Neuronal stem cell (in vitro differentiated cells): ENCODE measurements around the gene CASP9. TPM values are rescaled to one million over a fixed set of nuclear protein-coding genes. Genes with fewer than 3 reads are reported as not detected.

Experiments
- DNase-seq: peaks from one replicate; pipeline ENCODE4 v3.0.0-alpha.2; 2013; ENCODE audit warnings: low spot score
- H2AFZ ChIP-seq: one replicate; pipeline ENCODE4 v1.6.1; 2013; ENCODE audit warnings: mild to moderate bottlenecking, low read length, inconsistent platforms
- H2AK5ac ChIP-seq: 2 replicates; pipeline ENCODE4 v1.6.1; 2013; ENCODE audit warnings: low read depth, mild to moderate bottlenecking, inconsistent platforms, low read length, moderate library complexity, mixed read lengths
- H2BK120ac ChIP-seq: 2 replicates; pipeline ENCODE4 v1.6.1; 2013; ENCODE audit warnings: low read depth, mild to moderate bottlenecking, inconsistent platforms, low read length, moderate library complexity, mixed read lengths
- H2BK12ac ChIP-seq: one replicate; pipeline ENCODE4 v1.6.1; 2013; ENCODE audit warnings: low read length, inconsistent platforms
- H2BK15ac ChIP-seq: 2 replicates; pipeline ENCODE4 v1.6.1; 2013; ENCODE audit warnings: mild to moderate bottlenecking, low read length, inconsistent platforms, mixed read lengths
- H2BK5ac ChIP-seq: one replicate; pipeline ENCODE4 v1.6.1; 2013; ENCODE audit warnings: inconsistent platforms, mild to moderate bottlenecking, low read length, moderate library complexity
- H3K14ac ChIP-seq: one replicate; pipeline ENCODE4 v1.6.1; 2013; ENCODE audit warnings: low read length, inconsistent platforms
- H3K18ac ChIP-seq: 2 replicates; pipeline ENCODE4 v1.6.1; 2013; ENCODE audit warnings: low read length, inconsistent platforms
- H3K23ac ChIP-seq: 2 replicates; pipeline ENCODE4 v1.6.1; 2013; ENCODE audit warnings: low read depth, mild to moderate bottlenecking, mixed read lengths, low read length, inconsistent platforms; ENCODE audit not compliant: poor library complexity
- H3K27ac ChIP-seq: replicated peaks from 3 replicates; pipeline ENCODE4 v1.5.1; 2013; ENCODE audit warnings: low read length, inconsistent platforms
- H3K27me3 ChIP-seq, 3 experiments: 2 replicates each; pipeline ENCODE4 v1.6.1; 2013; ENCODE audit warnings: low read length in 3 of 3, mild to moderate bottlenecking in 2 of 3, inconsistent platforms in 1 of 3, low read depth in 1 of 3, mixed read lengths in 1 of 3, moderate library complexity in 1 of 3; ENCODE audit not compliant: control insufficient read depth in 3 of 3, insufficient read depth in 3 of 3
- H3K36me3 ChIP-seq, 2 donors: replicated peaks in 1 of 2; 2 replicates each; pipeline ENCODE4 v1.6.1; 2013; ENCODE audit warnings: low read length in 2 of 2; ENCODE audit not compliant: control insufficient read depth in 2 of 2, insufficient read depth in 2 of 2
- H3K4ac ChIP-seq: 2 replicates; pipeline ENCODE4 v1.6.1; 2013; ENCODE audit warnings: inconsistent platforms, mild to moderate bottlenecking, low read length, moderate library complexity
- H3K4me1 ChIP-seq, 2 donors: 1 replicate in 1 of 2; 2 replicates in 1 of 2; pipeline ENCODE4 v1.6.1; 2013; ENCODE audit warnings: low read length in 2 of 2, low read depth in 1 of 2; ENCODE audit not compliant: control insufficient read depth in 2 of 2, insufficient read depth in 1 of 2
- H3K4me2 ChIP-seq: one replicate; pipeline ENCODE4 v1.6.1; 2013; ENCODE audit warnings: mild to moderate bottlenecking, low read length, inconsistent platforms; ENCODE audit not compliant: insufficient read depth, poor library complexity, severe bottlenecking
- H3K4me3 ChIP-seq, 2 donors: 2 replicates each; pipeline ENCODE4 v1.5.1; 2013; ENCODE audit warnings: low read length in 2 of 2, mild to moderate bottlenecking in 2 of 2, inconsistent platforms in 1 of 2, moderate library complexity in 1 of 2
- H3K79me1 ChIP-seq: one replicate; pipeline ENCODE4 v1.6.1; 2013; ENCODE audit warnings: low read depth, mild to moderate bottlenecking, inconsistent platforms, low read length, moderate library complexity
- H3K9ac ChIP-seq: one replicate; pipeline ENCODE4 v1.6.1; 2013; ENCODE audit warnings: mild to moderate bottlenecking, low read depth, low read length, inconsistent platforms; ENCODE audit not compliant: poor library complexity
- H3K9me3 ChIP-seq, 2 donors: replicated peaks in 1 of 2; 2 replicates each; pipeline versions ENCODE3 to v1.6.1; 2013; ENCODE audit warnings: low read length in 2 of 2, mild to moderate bottlenecking in 2 of 2, inconsistent platforms in 1 of 2, low read depth in 1 of 2, mixed read lengths in 1 of 2, moderate library complexity in 1 of 2; ENCODE audit not compliant: control insufficient read depth in 2 of 2, insufficient read depth in 1 of 2
- H4K8ac ChIP-seq: one replicate; pipeline ENCODE4 v1.6.1; 2013; ENCODE audit warnings: low read depth, mild to moderate bottlenecking, inconsistent platforms, low read length, moderate library complexity
- H4K91ac ChIP-seq: one replicate; pipeline ENCODE4 v1.6.1; 2013; ENCODE audit warnings: low read length, low read depth, mild to moderate bottlenecking, inconsistent platforms; ENCODE audit not compliant: poor library complexity
- WGBS, 2 donors: extraction: QIAGEN DNeasy Blood & Tissue Kit; methylation state at CpG; one replicate each; pipeline ENCODE4 v1.1.7; 2013; ENCODE audit warnings: missing lambda C conversion rate in 2 of 2, mixed read lengths in 1 of 2; ENCODE audit not compliant: insufficient read length in 2 of 2, insufficient replicate concordance in 1 of 2; ENCODE audit errors: extremely low coverage in 2 of 2; 5-methylcytosine and 5-hydroxymethylcytosine counted together
- small RNA-seq: library from polyadenylated mRNA; stranded (forward); fragments of <200 nt; extraction: miRNeasy Mini kit (QIAGEN cat#:217004); gene quantifications from one replicate; pipeline ENCODE3, GENCODE V24; 2013; ENCODE audit not compliant: insufficient read depth

CASP9 gene

DNA sequence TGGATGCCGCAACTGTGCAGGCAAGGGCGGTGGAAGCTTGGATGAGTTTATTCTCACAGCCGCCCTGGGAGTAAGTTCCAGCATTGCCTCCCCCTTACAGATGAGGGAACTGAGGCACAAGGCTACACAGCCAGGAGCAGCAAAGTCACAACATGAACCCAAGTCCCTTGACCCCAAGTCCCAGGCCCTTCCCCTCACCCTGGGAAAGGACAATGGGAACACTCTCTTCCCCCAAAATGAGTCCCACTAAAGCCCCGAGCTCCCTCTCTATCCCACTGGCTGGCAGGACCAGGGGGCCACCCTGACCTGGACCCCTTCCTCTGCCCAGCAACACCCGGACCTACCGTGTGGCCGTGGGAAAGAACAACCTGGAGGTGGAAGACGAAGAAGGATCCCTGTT is 81.9 kb downstream of the CASP9 start:
- Histone ChIP-seq H2AFZ (no peak overlapping the region), H3K4me2 (no peak overlapping the region), H3K36me3 (no peaks in the 10 kb centered on the region), H4K8ac (no peak overlapping the region), H3K18ac (no peak overlapping the region), H3K79me1 (no peaks in the 10 kb centered on the region), H3K9ac (no peak overlapping the region), H4K91ac (no peak overlapping the region), H3K23ac (peak overlapping the region; percentile 60), H2AK5ac (no peak overlapping the region), H2BK15ac (no peak overlapping the region), H2BK120ac (no peak overlapping the region), H2BK12ac (no peak overlapping the region), H3K4ac (no peak overlapping the region), H2BK5ac (no peak overlapping the region), H3K4me1 (no peaks in the 10 kb centered on the region), H3K27ac (no peak overlapping the region), H3K14ac (no peak overlapping the region), H3K4me3 (no peak overlapping the region), H3K9me3 (no peaks in the 10 kb centered on the region), H3K27me3 (peaks cover 0 to 19% (median 0%) of the 10 kb centered on the region in 3 experiments)
- WGBS, 2 donors: no CpG with 5 or more reads among the region's 8 CpGs
- no peak for DNase-seq

Small RNA genes lying within 50 kb of the gene (small RNA-seq; reads per million reads assigned to genes)
- not detected for gene SCARNA21B
